Endothelial cell of umbilical vein (primary cell): ENCODE results near the gene EPAS1. TPM values are rescaled to one million over a fixed set of nuclear protein-coding genes. Genes with fewer than 3 reads are reported as not detected.

Experiments
- BruUV-seq: library from RNA; stranded (reverse); fragments of 400-500 nt; replicated peaks from 2 replicates; lab custom pipeline; 2021; lab: Mats Ljungman, UMichigan
- CTCF ChIA-PET: fragments of 300-600, 350-600 bp; sonication (Branson Sonifier 250); formaldehyde crosslinking; loops from one replicate; lab custom pipeline; 2021; ENCODE audit warnings: antibody characterized with exemption, inconsistent platforms; lab: Charles Lee
- POLR2A ChIA-PET: fragments of 300-600, 350-600 bp; sonication (Branson Sonifier 250); formaldehyde crosslinking; loops from one replicate; lab custom pipeline; 2021; ENCODE audit warnings: antibody characterized with exemption, inconsistent platforms; lab: Charles Lee
- DNase-seq: peaks from one replicate; pipeline ENCODE4 v3.0.0-alpha.2; 2011; ENCODE audit warnings: low read depth, low spot score
- FAIRE-seq: peaks from 2 replicates; lab custom pipeline; 2011; peaks lifted over from hg19 to GRCh38; lab: Jason Lieb, UNC
- H2AFZ ChIP-seq: 2 replicates; pipeline ENCODE4 v1.6.0; 2012; ENCODE audit warnings: low read depth, low read length, control low read depth, inconsistent platforms
- H3K27ac ChIP-seq: 2 replicates; pipeline ENCODE4 v1.5.1; 2011; ENCODE audit warnings: low read depth, mild to moderate bottlenecking, control low read depth, low read length, moderate library complexity; ENCODE audit not compliant: insufficient read depth
- H3K27me3 ChIP-seq, 2 experiments: 2 replicates each; pipeline versions ENCODE4 v1.6.0 to v1.6.1; 2011; ENCODE audit warnings: low read length in 2 of 2, mixed read lengths in 1 of 2; ENCODE audit not compliant: control insufficient read depth in 2 of 2, insufficient read depth in 2 of 2
- H3K36me3 ChIP-seq, 2 experiments: 2 replicates in 1 of 2; 3 replicates in 1 of 2; pipeline ENCODE4 v1.5.1; 2011; ENCODE audit warnings: low read length in 2 of 2, mild to moderate bottlenecking in 1 of 2, moderate library complexity in 1 of 2; ENCODE audit not compliant: control insufficient read depth in 2 of 2, insufficient read depth in 2 of 2; ENCODE audit errors: extremely low read depth in 1 of 2
- H3K4me1 ChIP-seq: 3 replicates; pipeline ENCODE4 v1.5.1; 2011; ENCODE audit warnings: mild to moderate bottlenecking, low read length; ENCODE audit not compliant: control insufficient read depth, insufficient read depth; ENCODE audit errors: extremely low read depth
- H3K4me2 ChIP-seq: 2 replicates; pipeline ENCODE4 v1.6.1; 2011; ENCODE audit warnings: low read length, control low read depth, mixed read lengths; ENCODE audit not compliant: insufficient read depth
- H3K4me3 ChIP-seq, 3 experiments: fragments of 200-600 bp in 1 of 3; sonication (generic), shearing (Covaris generic) in 1 of 3; replicated peaks in 1 of 3; 2 replicates each; pipeline ENCODE4 v1.5.1; 2011 to 2016; ENCODE audit warnings: control low read depth in 3 of 3, low read length in 3 of 3, mild to moderate bottlenecking in 2 of 3, inconsistent platforms in 1 of 3, low read depth in 1 of 3, moderate library complexity in 1 of 3; ENCODE audit not compliant: insufficient read depth in 1 of 3
- H3K79me2 ChIP-seq: 2 replicates; pipeline ENCODE4 v1.6.0; 2012; ENCODE audit warnings: low read length, inconsistent platforms; ENCODE audit not compliant: control insufficient read depth, insufficient read depth
- H3K9ac ChIP-seq: replicated peaks from 2 replicates; pipeline ENCODE3; 2011; ENCODE audit warnings: low read length, control low read depth; ENCODE audit not compliant: insufficient read depth; ENCODE audit errors: extremely low read depth
- H3K9me1 ChIP-seq: replicated peaks from 3 replicates; pipeline ENCODE4 v1.6.0; 2011; ENCODE audit warnings: mild to moderate bottlenecking, low read length; ENCODE audit not compliant: control insufficient read depth, insufficient read depth; ENCODE audit errors: extremely low read depth
- H3K9me3 ChIP-seq: replicated peaks from 2 replicates; pipeline ENCODE4 v1.5.1; 2012; ENCODE audit warnings: low read length, inconsistent platforms; ENCODE audit not compliant: control insufficient read depth, insufficient read depth
- H4K20me1 ChIP-seq: replicated peaks from 2 replicates; pipeline ENCODE3; 2011; ENCODE audit warnings: mild to moderate bottlenecking, low read length; ENCODE audit not compliant: control insufficient read depth, insufficient read depth; ENCODE audit errors: extremely low read depth
- EZH2 ChIP-seq: IDR thresholded peaks from 2 replicates; pipeline ENCODE4 v1.6.1; 2012; ENCODE audit warnings: borderline replicate concordance, low read depth, mild to moderate bottlenecking, moderate library complexity, low read length, inconsistent platforms; ENCODE audit not compliant: severe bottlenecking
- FOS ChIP-seq: IDR thresholded peaks from 2 replicates; pipeline ENCODE4 v1.6.1; 2011; ENCODE audit warnings: mild to moderate bottlenecking, low read length, moderate library complexity, borderline replicate concordance; ENCODE audit not compliant: insufficient read depth
- GATA2 ChIP-seq: IDR thresholded peaks from 2 replicates; pipeline ENCODE4 v1.7.0; 2011; ENCODE audit warnings: low read depth, mild to moderate bottlenecking, moderate library complexity, mixed read lengths, low read length; ENCODE audit not compliant: insufficient read length, insufficient read depth
- JUN ChIP-seq: IDR thresholded peaks from 2 replicates; pipeline ENCODE4 v1.6.1; 2011; ENCODE audit warnings: borderline replicate concordance, low read depth; ENCODE audit not compliant: insufficient read length, insufficient read depth
- MYC ChIP-seq: IDR thresholded peaks from one replicate; pipeline ENCODE4 v1.6.1; 2011; ENCODE audit warnings: mild to moderate bottlenecking, low read depth, low read length
- POLR2A ChIP-seq: IDR thresholded peaks from 2 replicates; pipeline ENCODE4 v1.6.1; 2012; ENCODE audit warnings: low read depth, mild to moderate bottlenecking, control low read depth, low read length
- POLR2AphosphoS5 ChIP-seq: IDR thresholded peaks from 2 replicates; pipeline ENCODE4 v1.6.1; 2012; ENCODE audit warnings: low read depth, mild to moderate bottlenecking, control low read depth, low read length, moderate library complexity; ENCODE audit not compliant: insufficient read depth
- dilution Hi-C: fragments of 300-500 bp; cut with MboI; formaldehyde crosslinking; loops from one replicate; pipeline ENCODE4 v1.15.0; 2019; ENCODE audit warnings: low sequenced_read_pairs; ENCODE audit not compliant: extremely low pct_ligation_motif_present
- intact Hi-C: fragments of 100-400 bp; cut with micrococcal nuclease; formaldehyde crosslinking; loops from one replicate; pipeline ENCODE4 v1.10.0; 2022
- polyA plus RNA-seq, 4 experiments: library from polyadenylated mRNA; depleted of rRNA in 3 of 4; stranded (reverse) in 3 of 4; unstranded in 1 of 4; fragments of >200 nt; gene quantifications; 2 replicates each; pipeline versions ENCODE4 v1.2.1 to v1.2.3, GENCODE V29; 2011 to 2012; ENCODE audit warnings: missing spikeins in 1 of 4
- total RNA-seq: library from RNA; stranded (reverse); gene quantifications from 2 replicates; pipeline ENCODE4 v1.2.3, GENCODE V29; 2021
- TF ChIP-seq, protein P1 (sequence below): IDR thresholded peaks from 2 replicates; pipeline ENCODE4 v1.6.1; 2011; ENCODE audit not compliant: insufficient read depth, insufficient read length
- TF ChIP-seq, protein P2 (sequence below), 2 donors: IDR thresholded peaks; 1 replicate in 1 of 2; 2 replicates in 1 of 2; pipeline ENCODE4 v1.5.1; 2011; ENCODE audit warnings: low read length in 2 of 2, mild to moderate bottlenecking in 2 of 2, moderate library complexity in 2 of 2, control low read depth in 1 of 2, inconsistent platforms in 1 of 2, low read depth in 1 of 2; ENCODE audit not compliant: insufficient read depth in 1 of 2; ENCODE audit errors: extremely low read depth in 1 of 2

EPAS1 gene
- total and polyA plus RNA-seq, 2 donors (not counting 3 experiments of a cell fraction or from before 2014, with no cell fraction given): 229 to 374 TPM

DNA sequence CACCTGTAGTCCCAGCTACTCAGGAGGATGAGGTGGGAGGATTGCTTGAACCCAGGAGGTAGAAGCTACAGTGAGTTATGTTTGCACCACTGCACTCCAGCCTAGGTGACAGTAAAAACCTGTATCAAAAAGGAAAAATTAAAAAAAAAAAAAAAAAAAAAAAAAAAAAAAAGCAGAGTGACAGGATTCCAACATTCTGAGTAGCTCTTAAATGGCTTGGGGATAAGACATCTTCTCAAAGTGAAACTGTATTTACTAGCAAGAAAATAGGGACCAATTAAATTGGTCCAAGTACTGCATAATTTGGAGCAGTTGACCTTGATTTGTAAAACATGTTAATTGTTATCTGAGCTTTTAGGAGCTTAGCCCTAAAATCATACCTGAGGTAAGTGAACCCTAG, 116.4 kb downstream of the EPAS1 start:
- no peaks in the 10 kb centered on the region for H3K9me1 ChIP-seq
- H2AFZ ChIP-seq: no peak overlapping the region
- intact Hi-C loops: no loop called here
- FAIRE-seq: no peak
- DNase-seq: no peak
- ChIA-PET CTCF (interaction anchor here (0.6 to 1.5 kb wide), 4 partner anchors 18 to 402 kb away, joined by 3 read pairs; no protein-coding TSS in a partner anchor), POLR2A (no interaction called here)
- no peaks in the 10 kb centered on the region for H3K9me3 ChIP-seq
- H3K36me3 ChIP-seq: no peaks in the 10 kb centered on the region
- TF ChIP-seq, protein P1, sequence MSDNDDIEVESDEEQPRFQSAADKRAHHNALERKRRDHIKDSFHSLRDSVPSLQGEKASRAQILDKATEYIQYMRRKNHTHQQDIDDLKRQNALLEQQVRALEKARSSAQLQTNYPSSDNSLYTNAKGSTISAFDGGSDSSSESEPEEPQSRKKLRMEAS: no peak
- TF ChIP-seq EZH2: no peak
- no peak for TF ChIP-seq JUN
- TF ChIP-seq GATA2: no peak
- TF ChIP-seq POLR2AphosphoS5: no peak
- TF ChIP-seq, protein P2, sequence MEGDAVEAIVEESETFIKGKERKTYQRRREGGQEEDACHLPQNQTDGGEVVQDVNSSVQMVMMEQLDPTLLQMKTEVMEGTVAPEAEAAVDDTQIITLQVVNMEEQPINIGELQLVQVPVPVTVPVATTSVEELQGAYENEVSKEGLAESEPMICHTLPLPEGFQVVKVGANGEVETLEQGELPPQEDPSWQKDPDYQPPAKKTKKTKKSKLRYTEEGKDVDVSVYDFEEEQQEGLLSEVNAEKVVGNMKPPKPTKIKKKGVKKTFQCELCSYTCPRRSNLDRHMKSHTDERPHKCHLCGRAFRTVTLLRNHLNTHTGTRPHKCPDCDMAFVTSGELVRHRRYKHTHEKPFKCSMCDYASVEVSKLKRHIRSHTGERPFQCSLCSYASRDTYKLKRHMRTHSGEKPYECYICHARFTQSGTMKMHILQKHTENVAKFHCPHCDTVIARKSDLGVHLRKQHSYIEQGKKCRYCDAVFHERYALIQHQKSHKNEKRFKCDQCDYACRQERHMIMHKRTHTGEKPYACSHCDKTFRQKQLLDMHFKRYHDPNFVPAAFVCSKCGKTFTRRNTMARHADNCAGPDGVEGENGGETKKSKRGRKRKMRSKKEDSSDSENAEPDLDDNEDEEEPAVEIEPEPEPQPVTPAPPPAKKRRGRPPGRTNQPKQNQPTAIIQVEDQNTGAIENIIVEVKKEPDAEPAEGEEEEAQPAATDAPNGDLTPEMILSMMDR (IDR thresholded peaks at IDR 0.05; ENCODE audit: extremely low read depth in 1 of 2, insufficient read depth in 1 of 2, low read depth in 1 of 2, low read length in 2 of 2): no peak
- no peak for TF ChIP-seq FOS
- no peak for TF ChIP-seq MYC
- TF ChIP-seq POLR2A: no peak
- H3K4me2 ChIP-seq: no peak overlapping the region
- dilution Hi-C loops: no loop called here
- no peaks in the 10 kb centered on the region for H3K4me1 ChIP-seq
- no TSS peak for BruUV-seq
- no peaks in the 10 kb centered on the region for H4K20me1 ChIP-seq
- H3K79me2 ChIP-seq: no peaks in the 10 kb centered on the region
- H3K27me3 ChIP-seq: no peaks in the 10 kb centered on the region
- no peak overlapping the region for H3K9ac ChIP-seq
- H3K27ac ChIP-seq: no peak overlapping the region
- H3K4me3 ChIP-seq: no peak overlapping the region
